NCI-H82 (cell line): ENCODE measurements around the gene SLC41A1.
A peak's percentile ranks its signal among the peaks of the same experiment; 100 is the strongest.
"Not testable (repeated sequence)": the region's sequence is repeated elsewhere in the genome, so short reads cannot be mapped to it uniquely, and the experiment has no call there.

ENCODE experiments used
- DNase-seq: peaks from one replicate; lab custom pipeline; 2025; lab: John Stamatoyannopoulos, UW

The SLC41A1 gene

DNA sequence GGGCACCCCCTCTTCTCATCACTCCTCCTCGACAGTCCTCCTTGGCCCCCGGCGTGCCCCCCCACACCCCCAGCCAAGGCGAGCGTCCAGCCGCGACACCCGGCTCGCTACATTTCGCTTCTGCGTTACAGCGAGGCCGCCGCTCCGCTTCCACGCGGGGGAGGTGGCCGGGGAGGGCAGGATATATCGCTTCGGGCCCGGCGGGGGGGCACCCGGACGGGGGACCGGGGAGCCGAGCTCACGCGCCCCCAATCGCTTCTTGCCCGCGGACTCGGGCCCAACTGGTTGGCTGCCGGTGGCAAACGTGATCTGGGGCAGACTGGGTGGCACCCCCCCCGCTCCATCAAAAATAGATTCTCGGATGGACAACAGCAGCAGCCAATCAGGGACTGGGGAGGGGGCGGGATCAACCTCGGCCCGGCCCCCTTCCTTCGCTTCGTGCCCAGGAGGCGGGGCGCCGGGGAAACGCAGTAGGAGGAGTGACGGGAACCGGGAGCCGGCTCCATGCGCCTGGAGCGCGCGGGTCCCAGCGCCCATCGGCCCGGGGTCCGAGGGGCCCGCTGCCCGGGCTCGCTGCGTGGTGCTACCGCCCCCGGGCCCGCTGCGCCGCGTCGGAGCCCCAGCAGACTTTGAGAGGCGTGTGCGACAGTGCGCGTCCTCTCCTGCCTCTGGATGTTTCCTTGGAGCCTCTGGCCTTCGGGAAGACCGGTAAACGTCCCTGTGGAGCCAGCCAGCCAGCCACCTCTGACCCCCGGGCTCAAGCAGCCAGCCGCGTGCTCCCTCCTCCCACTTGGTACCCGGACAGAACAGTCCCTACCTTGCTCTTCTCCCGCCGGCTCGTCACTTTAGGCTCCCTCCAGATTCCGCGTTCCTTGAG, at the start of gene SLC41A1:
TSS of gene SLC41A1 (minus strand) at position 321 of the 877 bp plus-strand sequence. CDS start 2,757 bp downstream, outside the sequence.
- DNase-seq, result peak; percentile 98

DNA sequence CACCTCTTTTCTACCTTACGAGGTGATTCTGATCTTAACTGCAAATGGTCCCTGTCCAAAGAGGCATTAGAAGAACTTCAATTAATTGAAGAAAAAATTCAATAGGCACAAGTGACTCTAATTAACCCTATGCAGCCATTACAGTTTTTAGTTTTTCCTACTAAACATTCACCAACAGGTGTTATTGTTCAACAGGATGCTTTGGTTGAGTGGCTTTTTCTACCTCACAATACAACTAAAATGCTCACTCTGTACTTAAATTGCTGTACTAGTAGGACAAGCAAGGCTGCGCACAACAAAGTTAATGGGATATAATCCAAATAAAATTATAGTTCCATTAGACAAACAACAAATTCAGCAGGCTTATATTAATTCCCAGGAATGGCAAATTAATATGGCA, 48.5 kb upstream of the SLC41A1 start:
- DNase-seq, result no peak

- no peak for DNase-seq
Observed at GRCh38 chr1:205858141-205858961, 45.4 kb upstream of the SLC41A1 start.

- not testable (repeated sequence) for DNase-seq
Observed at GRCh38 chr1:205857501-205857900, 44.5 kb upstream of the SLC41A1 start.

GRCh38 chr1:205856433-205856832, 43.4 kb upstream of the SLC41A1 start:
- no peak for DNase-seq

DNA sequence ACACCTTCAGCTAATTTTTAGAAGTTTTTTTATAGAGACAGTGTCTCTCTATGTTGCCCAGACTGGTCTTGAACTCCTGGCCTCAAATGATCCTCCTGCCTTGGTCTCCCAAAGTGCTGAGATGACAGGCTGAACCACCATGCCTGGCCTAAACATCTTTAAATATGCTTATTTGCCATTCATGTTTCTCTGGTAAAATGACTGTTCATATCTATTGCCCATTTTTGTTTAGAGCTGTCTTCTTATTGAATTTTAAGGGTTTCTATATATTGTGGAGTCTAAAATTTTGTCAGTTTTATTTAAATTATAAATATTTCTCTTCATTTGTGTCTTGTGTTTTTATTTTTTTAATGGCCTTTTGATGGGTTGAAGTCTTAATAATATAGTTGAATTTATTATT, 40.0 kb upstream of the SLC41A1 start:
- no peak for DNase-seq

- no peak for DNase-seq
Observed at GRCh38 chr1:205851993-205852392, 39.0 kb upstream of the SLC41A1 start.

DNA sequence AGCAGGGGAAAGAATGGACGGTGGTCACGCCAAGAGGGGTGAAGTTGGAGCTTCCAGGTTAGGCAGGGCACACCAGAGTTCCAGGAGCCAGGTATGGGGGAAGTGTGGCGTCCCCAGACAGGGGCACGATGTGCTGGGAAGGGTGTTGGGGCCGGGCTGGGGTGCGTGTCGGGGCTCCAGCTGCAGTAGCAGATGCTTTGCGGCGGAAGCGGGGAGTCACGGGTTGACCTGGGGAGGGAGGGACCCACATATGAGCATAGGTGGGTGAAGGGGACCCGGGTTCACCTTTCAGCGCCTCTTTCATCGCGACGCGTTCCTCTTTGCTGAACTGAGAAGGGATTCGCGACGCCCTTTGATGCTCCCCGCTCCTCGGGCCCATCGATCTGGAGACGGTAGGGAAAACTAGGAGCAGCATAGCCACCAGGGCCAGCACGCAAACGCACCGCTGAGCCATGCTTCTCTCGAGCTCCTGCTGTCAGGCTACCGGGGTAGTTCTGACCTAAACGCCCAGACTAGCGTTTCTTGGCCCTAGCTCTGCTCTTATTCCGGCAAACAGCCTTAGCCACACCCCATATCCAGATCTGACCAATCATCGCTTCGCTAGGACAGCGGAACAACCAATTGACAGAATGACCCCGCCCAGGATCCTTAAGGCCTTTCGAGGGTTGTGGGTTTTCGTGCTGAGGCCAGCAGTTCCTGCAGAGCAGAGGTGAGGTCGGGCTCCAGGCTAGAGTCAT, 36.8 kb upstream of the SLC41A1 start, which contains the start of gene PM20D1:
TSS of gene PM20D1 (minus strand) at position 514 of the 737 bp plus-strand sequence. CDS start at position 454, 60 bp downstream.
- no peak for DNase-seq

DNA sequence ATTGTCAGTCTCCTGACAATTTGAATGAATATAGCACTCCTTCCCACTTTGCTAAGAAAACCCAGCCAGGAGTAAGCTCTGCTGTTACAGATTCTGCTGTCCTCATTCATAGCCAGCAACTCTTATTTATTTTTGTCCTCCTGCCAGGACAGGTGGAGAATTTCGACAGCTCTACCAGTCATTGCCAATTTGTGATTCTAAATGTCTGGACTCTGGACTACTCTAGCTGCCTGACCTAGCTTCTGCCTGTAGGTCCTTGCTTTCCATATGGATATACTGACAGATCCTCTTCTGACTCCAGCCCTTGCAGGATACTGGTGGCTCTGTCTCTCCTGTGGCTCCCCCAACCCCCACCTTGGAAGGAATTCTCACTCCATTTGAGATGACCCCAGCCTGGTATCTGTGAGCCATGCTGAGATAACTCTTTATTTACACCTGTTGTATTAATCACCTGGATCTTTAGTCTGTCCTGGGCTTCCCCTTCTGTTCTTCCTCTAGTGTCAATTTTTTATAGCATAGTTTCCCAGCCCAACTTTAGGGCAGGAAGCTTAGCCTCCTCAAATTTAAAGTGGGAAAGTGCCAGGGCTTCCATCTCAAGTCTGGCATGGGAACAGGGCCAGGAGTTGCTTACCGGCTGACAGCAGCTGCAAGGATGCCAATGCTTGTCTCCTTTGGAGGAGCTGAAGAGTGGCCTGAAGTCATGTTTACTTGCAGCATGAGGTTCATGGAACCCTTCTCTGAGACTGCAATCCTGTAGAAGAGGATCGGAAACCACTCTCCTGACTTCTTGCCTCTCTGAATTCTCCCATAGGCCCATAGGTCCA, 30.2 kb upstream of the SLC41A1 start:
- DNase-seq, result no peak

DNA sequence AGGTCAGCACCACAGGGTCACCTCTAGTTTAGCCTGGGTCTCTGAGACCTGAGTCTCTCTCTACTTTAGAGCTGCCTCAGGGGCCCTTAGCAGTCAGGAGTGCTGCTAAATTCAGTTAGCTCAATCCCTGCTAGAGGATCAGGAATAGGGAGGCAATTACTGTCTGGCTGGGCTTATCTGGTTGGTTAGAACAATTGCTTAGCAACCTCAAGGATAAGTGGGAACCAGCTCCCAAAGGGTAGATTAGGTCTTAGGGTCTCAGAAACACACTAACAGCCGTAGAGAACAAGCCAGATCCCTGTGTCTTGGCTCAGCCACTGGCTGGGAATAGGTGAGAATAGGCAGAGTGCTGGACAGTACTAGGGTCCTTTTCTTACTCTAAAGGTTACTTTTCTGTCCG, 29.2 kb upstream of the SLC41A1 start:
- DNase-seq, result peak; percentile 89

- DNase-seq, result no peak
Observed at GRCh38 chr1:205840146-205840923, 27.3 kb upstream of the SLC41A1 start.

- DNase-seq, result no peak
Observed at GRCh38 chr1:205837382-205837970, 24.5 kb upstream of the SLC41A1 start.

DNA sequence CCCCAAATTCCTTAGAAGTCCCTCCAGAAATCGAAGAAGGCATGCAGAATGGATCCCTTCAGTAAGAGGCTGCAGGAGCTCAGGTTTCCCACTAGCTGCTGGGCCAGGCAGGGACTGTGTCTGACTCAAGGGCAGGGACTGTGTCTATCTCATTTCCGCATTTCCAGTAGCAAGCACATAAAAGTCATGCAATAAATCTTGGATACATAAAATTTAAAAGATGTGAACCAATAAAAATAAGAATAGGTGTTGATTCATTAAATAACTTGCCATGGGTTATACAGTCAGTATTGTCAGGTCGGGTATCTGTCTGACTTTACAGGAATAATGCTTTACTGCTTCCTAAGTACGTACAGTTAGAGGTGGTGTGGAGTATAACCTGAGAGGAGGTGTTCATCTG, 21.8 kb upstream of the SLC41A1 start:
- DNase-seq, result no peak

- no peak for DNase-seq
Observed at GRCh38 chr1:205832326-205832751, 19.3 kb upstream of the SLC41A1 start.

- DNase-seq, result peak; percentile 56
Observed at GRCh38 chr1:205827623-205828022, 14.6 kb upstream of the SLC41A1 start.

DNA sequence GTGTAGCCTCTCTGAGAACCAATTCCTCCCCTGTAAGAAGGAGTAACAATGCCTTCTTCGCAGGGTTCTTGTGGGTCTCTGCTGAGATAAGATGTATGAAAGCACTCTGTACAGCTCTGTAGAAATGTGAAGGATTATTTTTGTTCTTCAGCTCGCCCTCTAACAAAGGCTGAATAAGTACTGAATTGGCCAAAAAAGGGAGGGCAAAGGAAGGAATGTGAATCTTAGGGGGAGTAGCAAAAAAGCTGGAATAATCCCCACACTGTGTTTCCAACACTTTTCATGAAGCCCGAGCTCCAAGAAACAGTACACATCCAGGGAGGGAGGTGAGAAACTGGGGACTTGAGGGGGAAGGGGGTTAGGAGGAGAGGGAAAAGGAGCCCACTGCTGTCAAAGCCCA, 14.0 kb upstream of the SLC41A1 start:
- DNase-seq, result no peak

GRCh38 chr1:205826016-205826806, 13.2 kb upstream of the SLC41A1 start:
- no peak for DNase-seq

- no peak for DNase-seq
Observed at GRCh38 chr1:205824180-205824579, 11.2 kb upstream of the SLC41A1 start.

DNA sequence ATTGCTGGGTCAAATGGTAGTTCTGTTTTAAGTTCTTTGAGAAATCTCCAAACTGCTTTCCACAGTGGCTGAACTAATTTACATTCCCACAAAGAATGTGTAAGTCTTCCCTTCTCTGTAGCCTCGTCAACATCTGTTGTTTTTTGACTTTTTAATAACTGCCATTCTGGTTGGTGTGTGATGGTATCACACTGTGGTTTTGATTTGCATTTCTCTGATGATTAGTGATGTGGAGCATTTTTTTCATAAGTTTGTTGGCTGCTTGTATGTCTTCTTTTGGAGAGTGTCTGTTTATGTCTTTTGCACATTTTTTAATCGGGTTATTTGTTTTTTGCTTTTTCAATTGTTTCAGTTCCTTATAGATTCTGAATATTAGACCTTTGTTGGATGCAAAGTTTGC, 10.3 kb upstream of the SLC41A1 start:
- DNase-seq, result not testable (repeated sequence)
